Pancreas (tissue), 10 donors: ENCODE data around the gene KIF5C. TPM values are rescaled to one million over a fixed set of nuclear protein-coding genes. Genes with fewer than 3 reads are reported as not detected.
A peak's percentile ranks its signal among the peaks of the same experiment; 100 is the strongest.

Experiments used
- ATAC-seq, 4 donors: fragments of 200-7000 bp; cut with Tn5 transposase; one replicate each; pipeline versions ENCODE4 v1.8.0 to v1.9.1; 2020; ENCODE audit warnings: mild to moderate bottlenecking in 4 of 4, moderate library complexity in 4 of 4
- DNase-seq, 6 donors: peaks; one replicate each; pipeline ENCODE4 v3.0.0-alpha.2; 2020
- FAIRE-seq: peaks from 2 replicates; lab custom pipeline; 2012; peaks lifted over from hg19 to GRCh38; lab: Jason Lieb, UNC
- H3K27ac ChIP-seq, 4 donors: fragments of 200-600 bp; sonication (generic); 1 replicate in 3 of 4; 2 replicates in 1 of 4; pipeline versions ENCODE4 v1.5.0 to v1.8.0; 2020
- H3K27me3 ChIP-seq, 4 donors: fragments of 200-600 bp; one replicate each; pipeline ENCODE4 v1.8.0; 2021
- H3K36me3 ChIP-seq, 3 donors: fragments of 200-600 bp; sonication (generic) in 1 of 3; one replicate each; pipeline versions ENCODE4 v1.5.0 to v1.8.0; 2020 to 2021
- H3K4me1 ChIP-seq, 3 donors: fragments of 200-600 bp; one replicate each; pipeline ENCODE4 v1.8.0; 2021
- H3K4me3 ChIP-seq, 4 donors: fragments of 200-600 bp; sonication (generic) in 2 of 4; one replicate each; pipeline versions ENCODE4 v1.5.0 to v1.8.0; 2020 to 2021
- H3K9me3 ChIP-seq, 4 donors: fragments of 200-600 bp; one replicate each; pipeline ENCODE4 v1.8.0; 2021
- WGBS, 2 donors: extraction: QIAGEN DNeasy Blood & Tissue Kit; methylation state at CpG; one replicate each; pipeline ENCODE4 v1.1.7; 2013; 5-methylcytosine and 5-hydroxymethylcytosine counted together
- intact Hi-C, 3 donors: fragments of 100-400 bp; cut with DNase I; formaldehyde crosslinking; loops; one replicate each; pipeline versions ENCODE4 v1.11.1 to v1.14.2; 2022
- polyA plus RNA-seq, 2 donors: library from polyadenylated mRNA; stranded (reverse); fragments of 200-250 nt; gene quantifications; one replicate each; pipeline ENCODE4 v1.2.3, GENCODE V29; 2013
- total RNA-seq, 6 donors: library from RNA; stranded (reverse); fragmentation: NEBNext Ultra II Directional in 4 of 6; extraction: Animal tissue kit (Norgen Biotek cat#: 25700) in 4 of 6; gene quantifications; one replicate each; pipeline versions ENCODE4 v1.2.1 to v1.2.4, GENCODE V29; 2021 to 2023
- TF ChIP-seq, protein P1 (sequence below), 4 donors: fragments of 200-600 bp; sonication (generic) in 3 of 4; IDR thresholded peaks; one replicate each; pipeline versions ENCODE4 v1.5.0 to v1.8.0; 2021; ENCODE audit warnings: antibody characterized with exemption in 4 of 4
- donor health status: healthy with polysubstance abuse.
- donor health status: DM: no; HTN: no; CAD: no; lungs with moderate emphysema.
- donor health status: DM: no; HTN: no; CAD: no.
- donor health status: control.
- donor health status: control.
- donor health status: Bipolar disorder and iron deficiency.
- donor health status: DM: yes; HTN: yes; CAD: no.
- donor health status: DM: no; HTN: no; CAD: no.
- donor health status: DM: no; HTN: no; CAD: no.
- donor health status: DM: yes; HTN: yes; CAD: no.

Gene KIF5C
- total and polyA plus RNA-seq, 8 donors, result 0.88 to 10.2 (median 2.8) TPM

DNA sequence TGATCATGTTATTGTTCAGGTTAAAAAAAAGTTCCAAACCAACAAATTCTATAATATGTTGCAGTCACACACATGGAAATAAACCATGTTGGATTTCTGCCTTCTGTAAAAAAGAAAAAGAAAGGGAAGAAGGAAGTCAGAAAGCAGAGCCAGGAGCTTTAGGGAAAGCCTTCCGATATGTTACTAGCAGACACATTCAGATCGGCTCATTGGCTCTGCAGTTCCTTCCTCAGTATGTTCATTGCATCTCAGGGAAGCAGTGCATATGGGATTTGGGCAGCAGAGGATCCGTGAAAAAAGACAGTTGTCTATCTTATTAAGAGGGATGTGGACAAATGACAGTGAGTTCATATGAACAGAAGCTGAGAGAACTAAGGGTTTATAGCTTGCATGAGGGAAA, 68.1 kb downstream of the KIF5C start:
- Histone ChIP-seq H3K4me1 (no peaks in the 10 kb centered on the region), H3K9me3 (no peaks in the 10 kb centered on the region), H3K27ac (no peak overlapping the region), H3K36me3 (no peaks in the 10 kb centered on the region), H3K4me3 (no peak overlapping the region), H3K27me3 (no peaks in the 10 kb centered on the region)
- DNase-seq, result no peak
- TF ChIP-seq, protein P1, sequence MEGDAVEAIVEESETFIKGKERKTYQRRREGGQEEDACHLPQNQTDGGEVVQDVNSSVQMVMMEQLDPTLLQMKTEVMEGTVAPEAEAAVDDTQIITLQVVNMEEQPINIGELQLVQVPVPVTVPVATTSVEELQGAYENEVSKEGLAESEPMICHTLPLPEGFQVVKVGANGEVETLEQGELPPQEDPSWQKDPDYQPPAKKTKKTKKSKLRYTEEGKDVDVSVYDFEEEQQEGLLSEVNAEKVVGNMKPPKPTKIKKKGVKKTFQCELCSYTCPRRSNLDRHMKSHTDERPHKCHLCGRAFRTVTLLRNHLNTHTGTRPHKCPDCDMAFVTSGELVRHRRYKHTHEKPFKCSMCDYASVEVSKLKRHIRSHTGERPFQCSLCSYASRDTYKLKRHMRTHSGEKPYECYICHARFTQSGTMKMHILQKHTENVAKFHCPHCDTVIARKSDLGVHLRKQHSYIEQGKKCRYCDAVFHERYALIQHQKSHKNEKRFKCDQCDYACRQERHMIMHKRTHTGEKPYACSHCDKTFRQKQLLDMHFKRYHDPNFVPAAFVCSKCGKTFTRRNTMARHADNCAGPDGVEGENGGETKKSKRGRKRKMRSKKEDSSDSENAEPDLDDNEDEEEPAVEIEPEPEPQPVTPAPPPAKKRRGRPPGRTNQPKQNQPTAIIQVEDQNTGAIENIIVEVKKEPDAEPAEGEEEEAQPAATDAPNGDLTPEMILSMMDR (IDR thresholded peaks at IDR 0.05), result no peak
- ATAC-seq, result no peak
- 70 to 79% methylated on average over 3 of the region's 3 CpGs for WGBS, 2 donors
- no peak for FAIRE-seq
- intact Hi-C loops, result no loop called here

DNA sequence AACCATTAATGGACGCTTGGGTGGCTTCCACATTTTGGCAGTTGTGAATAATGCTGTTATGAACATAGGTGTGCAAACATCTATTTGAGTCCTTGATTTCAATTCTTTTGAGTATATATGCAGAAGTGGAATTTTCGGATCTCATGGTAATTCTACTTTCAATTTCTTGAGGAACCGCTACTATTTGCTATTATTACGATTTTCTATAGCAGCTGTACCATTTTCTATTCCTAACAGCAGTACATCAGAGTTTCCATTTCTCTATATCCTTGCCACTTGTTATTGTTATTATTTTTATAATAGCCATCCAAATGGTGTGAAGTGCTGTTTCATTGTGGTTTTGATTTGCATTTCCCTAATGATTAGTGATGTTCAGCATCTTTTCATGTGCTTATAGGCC, 69.5 kb downstream of the KIF5C start:
- no peaks in the 10 kb centered on the region for H3K9me3 ChIP-seq
- no peak for ATAC-seq
- H3K27ac ChIP-seq, result no peak overlapping the region
- DNase-seq, result no peak
- WGBS, 2 donors, result 59 to 90% methylated on average over 4 of the region's 4 CpGs
- no peak overlapping the region for H3K4me3 ChIP-seq
- intact Hi-C loops, result no loop called here
- no peaks in the 10 kb centered on the region for H3K36me3 ChIP-seq
- no peak for FAIRE-seq
- H3K27me3 ChIP-seq, result no peaks in the 10 kb centered on the region
- no peaks in the 10 kb centered on the region for H3K4me1 ChIP-seq
- TF ChIP-seq, protein P1 (IDR thresholded peaks at IDR 0.05), result no peak

DNA sequence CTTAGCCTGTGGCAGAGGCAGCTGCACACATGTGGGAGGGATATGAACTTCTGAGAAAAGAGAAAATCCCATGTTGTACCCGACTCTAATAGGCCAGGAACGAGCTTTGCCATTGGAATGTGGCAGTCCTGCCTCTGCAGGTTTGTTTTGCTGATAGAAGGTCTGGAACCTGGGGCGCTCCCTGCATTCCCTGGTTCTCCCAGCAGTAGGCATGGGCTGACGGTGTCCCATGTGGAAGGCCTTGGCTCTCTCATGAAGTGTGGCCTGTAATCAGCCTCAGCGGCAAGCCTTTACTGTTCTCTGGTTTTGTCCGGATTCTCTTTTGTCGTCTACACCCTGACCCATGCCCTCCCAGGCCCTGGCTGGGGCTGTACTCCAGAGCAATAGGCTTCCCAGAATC, 72.3 kb downstream of the KIF5C start:
- H3K4me3 ChIP-seq, result no peak overlapping the region
- intact Hi-C loops, result no loop called here
- no peaks in the 10 kb centered on the region for H3K9me3 ChIP-seq
- ATAC-seq, result no peak
- no peak overlapping the region for H3K27ac ChIP-seq
- no peak for FAIRE-seq
- TF ChIP-seq, protein P1 (IDR thresholded peaks at IDR 0.05), result no peak
- no peaks in the 10 kb centered on the region for H3K4me1 ChIP-seq
- H3K36me3 ChIP-seq, result no peaks in the 10 kb centered on the region
- H3K27me3 ChIP-seq, result no peaks in the 10 kb centered on the region
- DNase-seq, result no peak
- 78 to 90% methylated on average over 7 of the region's 7 CpGs for WGBS, 2 donors

DNA sequence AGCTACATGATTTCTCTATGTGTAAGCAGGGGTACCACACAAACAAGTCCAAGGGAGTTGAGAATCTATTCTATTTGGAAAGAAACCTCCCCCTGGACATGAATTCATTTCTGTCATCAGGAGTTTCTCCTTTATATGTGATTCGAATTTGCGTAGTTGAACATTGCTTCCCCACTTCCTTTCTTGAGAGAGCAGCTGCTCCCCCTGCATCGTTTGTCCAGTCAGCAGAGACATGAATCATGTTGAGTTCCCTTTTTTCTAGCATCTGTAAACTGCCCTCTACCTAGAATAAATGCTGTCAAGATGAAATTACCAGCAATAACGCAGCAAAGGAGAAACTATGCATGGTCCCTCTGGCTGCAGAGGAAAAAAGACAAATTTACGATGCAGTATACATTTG, 73.8 kb downstream of the KIF5C start:
- intact Hi-C loops, result no loop called here
- TF ChIP-seq, protein P1 (IDR thresholded peaks at IDR 0.05), result no peak
- Histone ChIP-seq H3K4me1 (no peaks in the 10 kb centered on the region), H3K36me3 (no peaks in the 10 kb centered on the region), H3K9me3 (no peaks in the 10 kb centered on the region), H3K27me3 (no peaks in the 10 kb centered on the region), H3K4me3 (no peak overlapping the region), H3K27ac (no peak overlapping the region)
- ATAC-seq (peak in 1 of 4 donors; percentile 41), FAIRE-seq (no peak), DNase-seq (no peak)
- 66 to 69% methylated on average over 5 of the region's 5 CpGs for WGBS, 2 donors

DNA sequence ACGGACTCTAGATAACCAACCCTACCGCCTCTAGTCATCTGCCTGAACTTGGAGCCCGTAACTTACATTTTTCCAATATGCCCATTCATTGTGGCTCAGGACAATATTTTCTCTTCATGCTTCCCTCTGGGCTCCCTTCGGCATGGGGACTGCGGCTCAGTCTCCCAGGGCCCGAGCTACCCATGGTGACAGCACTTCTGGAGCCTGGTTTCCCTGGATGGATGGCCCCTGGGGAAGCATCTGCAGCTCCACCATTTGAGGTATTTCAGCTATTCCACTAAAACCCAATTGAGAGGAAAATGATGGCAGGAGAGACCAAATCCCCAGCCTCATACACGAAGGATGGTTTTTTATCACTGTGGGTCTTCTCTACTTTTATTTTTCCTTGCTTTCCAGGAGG, 74.3 kb downstream of the KIF5C start:
- no peak overlapping the region for H3K27ac ChIP-seq

More for the DNA sequence above, 74.3 kb downstream of the KIF5C start:
- H3K4me3 ChIP-seq, result no peak overlapping the region
- 81 to 85% methylated on average over 7 of the region's 7 CpGs for WGBS, 2 donors
- TF ChIP-seq, protein P1 (IDR thresholded peaks at IDR 0.05), result no peak
- DNase-seq (no peak), FAIRE-seq (no peak), ATAC-seq (no peak)
- no peaks in the 10 kb centered on the region for H3K27me3 ChIP-seq
- H3K9me3 ChIP-seq, result no peaks in the 10 kb centered on the region
- intact Hi-C loops, result no loop called here
- H3K4me1 ChIP-seq, result no peaks in the 10 kb centered on the region
- no peaks in the 10 kb centered on the region for H3K36me3 ChIP-seq
